NCI-H748 treated with DMSO at 0.1 percent for 48 hours (cell line): ENCODE measurements around the gene MIF4GD.
A peak's percentile ranks its signal among the peaks of the same experiment; 100 is the strongest.
"Not testable (repeated sequence)": the region's sequence is repeated elsewhere in the genome, so short reads cannot be mapped to it uniquely, and the experiment has no call there.

ENCODE experiments used
- DNase-seq: peaks from one replicate; lab custom pipeline; 2025; lab: John Stamatoyannopoulos, UW

Gene MIF4GD

GRCh38 chr17:75260641-75261335, 10.2 kb downstream of the MIF4GD start:
- DNase-seq: no peak

- not testable (repeated sequence) for DNase-seq
Observed at GRCh38 chr17:75257228-75257627, 13.8 kb downstream of the MIF4GD start.

GRCh38 chr17:75255954-75256698, 14.9 kb downstream of the MIF4GD start:
- not testable (repeated sequence) for DNase-seq

GRCh38 chr17:75252039-75252816, 18.8 kb downstream of the MIF4GD start:
- no peak for DNase-seq

GRCh38 chr17:75250009-75250471, 21.0 kb downstream of the MIF4GD start:
- DNase-seq: no peak

- DNase-seq: no peak
Observed at GRCh38 chr17:75249564-75249963, 21.5 kb downstream of the MIF4GD start.

- no peak for DNase-seq
Observed at GRCh38 chr17:75246404-75246803, 24.6 kb downstream of the MIF4GD start.

GRCh38 chr17:75245011-75245410, 26.0 kb downstream of the MIF4GD start:
- no peak for DNase-seq

- DNase-seq: no peak
Observed at GRCh38 chr17:75244133-75244866, 26.7 kb downstream of the MIF4GD start.

GRCh38 chr17:75242461-75243042, 28.5 kb downstream of the MIF4GD start:
- no peak for DNase-seq

GRCh38 chr17:75241996-75242460, 29.0 kb downstream of the MIF4GD start:
- DNase-seq: no peak

GRCh38 chr17:75241502-75241901, 29.5 kb downstream of the MIF4GD start:
- DNase-seq: no peak

- DNase-seq: no peak
Observed at GRCh38 chr17:75241143-75241430, 29.9 kb downstream of the MIF4GD start.

- DNase-seq: no peak
Observed at GRCh38 chr17:75240394-75241142, 30.5 kb downstream of the MIF4GD start.

GRCh38 chr17:75239778-75240393, 31.1 kb downstream of the MIF4GD start:
- no peak for DNase-seq

GRCh38 chr17:75239214-75239613, 31.8 kb downstream of the MIF4GD start:
- DNase-seq: no peak

GRCh38 chr17:75238684-75239191, 32.3 kb downstream of the MIF4GD start:
- peak; percentile 15 for DNase-seq

GRCh38 chr17:75238020-75238580, 32.9 kb downstream of the MIF4GD start:
- no peak for DNase-seq

GRCh38 chr17:75237100-75238014, 33.7 kb downstream of the MIF4GD start:
- DNase-seq: no peak
